NB4 (cell line): ENCODE measurements around the gene DLX4.

Experiments used
- DNase-seq: peaks from one replicate; pipeline ENCODE4 v3.0.0; 2010; ENCODE audit warnings: low read depth
- H3K4me3 ChIP-seq: one replicate; pipeline ENCODE4 v1.5.1; 2011; ENCODE audit warnings: mild to moderate bottlenecking, low read depth, low read length, moderate library complexity
- MAX ChIP-seq: IDR thresholded peaks from 2 replicates; pipeline ENCODE4 v1.6.1; 2011; ENCODE audit warnings: low read depth, low read length
- MYC ChIP-seq: IDR thresholded peaks from 2 replicates; pipeline ENCODE4 v1.6.1; 2011; ENCODE audit warnings: low read depth, low read length
- POLR2A ChIP-seq: IDR thresholded peaks from 2 replicates; pipeline ENCODE4 v1.6.1; 2011; ENCODE audit warnings: mild to moderate bottlenecking; ENCODE audit not compliant: insufficient read length; ENCODE audit errors: extremely low read depth
- TF ChIP-seq, protein P1 (sequence below): IDR thresholded peaks from one replicate; pipeline ENCODE4 v1.5.1; 2012; ENCODE audit warnings: low read depth, low read length

Gene DLX4

DNA sequence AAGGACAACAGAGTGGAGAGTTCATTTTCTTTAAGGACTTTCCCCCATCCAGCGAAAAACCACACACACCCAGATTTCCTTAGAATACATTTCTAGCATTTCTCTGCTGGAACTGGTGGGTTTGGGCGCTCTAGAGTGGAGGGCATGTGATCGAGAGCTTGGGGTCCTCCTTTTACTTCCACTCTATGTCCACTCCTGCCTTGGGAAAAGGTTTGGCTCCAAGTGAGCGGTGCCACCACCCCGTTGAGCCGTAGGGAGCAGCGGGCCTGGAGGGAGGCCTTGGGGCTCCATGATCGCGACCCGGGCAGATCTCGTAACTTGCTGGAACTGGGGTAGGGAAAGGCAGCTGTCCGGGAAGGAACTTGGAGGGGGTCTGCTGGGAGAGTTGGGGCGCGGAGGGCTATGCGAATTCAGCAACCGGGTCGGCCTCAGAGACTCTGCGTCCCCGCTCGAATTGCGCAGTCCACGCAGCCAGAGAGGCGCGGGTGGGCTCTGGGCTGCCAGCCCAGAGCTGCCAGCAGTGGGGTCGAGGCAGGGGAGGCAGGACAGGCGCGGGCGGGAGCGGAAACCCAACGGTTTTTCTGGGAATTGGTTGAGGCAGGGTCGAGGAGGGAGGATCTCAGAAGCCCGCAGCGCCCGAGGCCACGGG lies 2.3 kb downstream of the DLX4 start:
- no peak overlapping the region for H3K4me3 ChIP-seq
- TF ChIP-seq MAX (no peak), POLR2A (no peak), MYC (no peak)
- TF ChIP-seq, protein P1, sequence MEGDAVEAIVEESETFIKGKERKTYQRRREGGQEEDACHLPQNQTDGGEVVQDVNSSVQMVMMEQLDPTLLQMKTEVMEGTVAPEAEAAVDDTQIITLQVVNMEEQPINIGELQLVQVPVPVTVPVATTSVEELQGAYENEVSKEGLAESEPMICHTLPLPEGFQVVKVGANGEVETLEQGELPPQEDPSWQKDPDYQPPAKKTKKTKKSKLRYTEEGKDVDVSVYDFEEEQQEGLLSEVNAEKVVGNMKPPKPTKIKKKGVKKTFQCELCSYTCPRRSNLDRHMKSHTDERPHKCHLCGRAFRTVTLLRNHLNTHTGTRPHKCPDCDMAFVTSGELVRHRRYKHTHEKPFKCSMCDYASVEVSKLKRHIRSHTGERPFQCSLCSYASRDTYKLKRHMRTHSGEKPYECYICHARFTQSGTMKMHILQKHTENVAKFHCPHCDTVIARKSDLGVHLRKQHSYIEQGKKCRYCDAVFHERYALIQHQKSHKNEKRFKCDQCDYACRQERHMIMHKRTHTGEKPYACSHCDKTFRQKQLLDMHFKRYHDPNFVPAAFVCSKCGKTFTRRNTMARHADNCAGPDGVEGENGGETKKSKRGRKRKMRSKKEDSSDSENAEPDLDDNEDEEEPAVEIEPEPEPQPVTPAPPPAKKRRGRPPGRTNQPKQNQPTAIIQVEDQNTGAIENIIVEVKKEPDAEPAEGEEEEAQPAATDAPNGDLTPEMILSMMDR: no peak
- no peak for DNase-seq

DNA sequence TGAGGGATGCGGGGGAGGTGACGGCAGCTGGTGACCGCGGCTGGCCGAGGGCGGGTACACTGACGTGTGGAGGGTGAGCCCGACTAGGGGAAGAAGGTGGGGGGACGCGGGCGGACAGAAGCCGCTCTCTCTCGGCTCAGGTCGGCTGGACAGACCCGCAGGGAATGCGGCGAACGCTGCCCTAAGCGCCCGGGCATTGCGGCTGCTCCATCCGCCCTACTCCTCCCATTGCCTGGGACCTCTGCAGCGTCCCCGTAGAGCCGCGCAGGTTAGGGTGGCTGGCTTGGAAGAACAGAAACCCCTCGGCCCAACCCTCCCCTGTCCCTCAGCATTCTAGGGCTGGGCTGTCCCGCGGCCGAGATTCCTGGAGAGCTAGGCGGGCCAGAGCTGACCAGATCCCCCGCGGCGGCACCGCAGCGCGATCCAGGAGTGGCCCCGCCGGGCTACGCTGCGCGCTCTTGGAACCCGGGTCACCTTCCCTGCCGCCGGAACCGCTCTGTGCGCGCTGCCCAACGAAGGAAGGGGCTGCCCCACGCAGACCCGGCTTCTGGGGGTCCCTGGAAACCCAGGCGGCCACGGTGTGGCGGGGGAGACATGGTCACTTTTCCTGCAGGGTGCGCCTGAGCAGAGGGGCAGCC lies 3.0 kb downstream of the DLX4 start:
- H3K4me3 ChIP-seq: peak overlapping the region; percentile 16
- DNase-seq: peak; percentile 86
- no peak for TF ChIP-seq MAX
- no peak for TF ChIP-seq POLR2A
- TF ChIP-seq, protein P1: no peak
- TF ChIP-seq MYC: no peak

DNA sequence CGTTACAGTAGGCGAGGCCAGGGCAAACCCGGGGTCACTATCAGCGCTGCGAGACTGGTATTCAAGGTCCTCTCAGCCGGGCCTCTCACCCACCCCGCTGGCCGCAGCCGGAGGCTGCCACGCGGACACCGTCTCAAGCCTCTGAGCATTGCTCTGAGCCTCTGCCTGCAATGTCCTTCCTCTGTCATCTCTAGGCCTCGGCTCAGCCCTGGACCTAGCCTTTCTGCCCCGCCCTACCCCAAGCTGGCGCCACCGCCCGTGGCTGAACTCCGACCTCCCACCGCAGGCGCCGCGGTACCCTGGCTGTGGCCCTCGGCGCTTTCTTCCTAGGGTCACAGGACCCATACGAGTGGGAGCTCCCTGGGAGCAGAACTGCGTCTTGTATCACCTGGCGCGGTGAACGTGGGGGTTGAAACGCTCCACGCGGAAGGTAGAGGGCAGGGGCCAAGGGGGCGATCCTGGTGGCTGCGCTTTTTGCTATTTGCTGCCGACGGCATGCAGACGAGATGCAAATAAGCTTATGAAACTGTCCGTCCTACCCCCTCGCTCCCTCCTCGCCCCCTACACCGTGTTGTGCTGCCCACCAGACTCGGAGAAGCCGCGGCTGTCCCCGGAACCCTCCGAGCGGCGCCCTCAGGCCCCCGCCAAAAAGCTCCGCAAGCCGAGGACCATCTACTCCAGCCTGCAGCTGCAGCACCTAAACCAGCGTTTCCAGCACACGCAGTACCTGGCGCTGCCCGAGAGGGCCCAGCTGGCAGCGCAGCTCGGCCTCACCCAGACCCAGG lies 3.7 kb downstream of the DLX4 start:
- DNase-seq: no peak
- no peak overlapping the region for H3K4me3 ChIP-seq
- TF ChIP-seq MYC: no peak

- TF ChIP-seq POLR2A: no peak
- no peak for TF ChIP-seq MYC
- no peak for DNase-seq
- no peak overlapping the region for H3K4me3 ChIP-seq
Measured at GRCh38 chr17:49973271-49973615, 4.3 kb downstream of the DLX4 start.

DNA sequence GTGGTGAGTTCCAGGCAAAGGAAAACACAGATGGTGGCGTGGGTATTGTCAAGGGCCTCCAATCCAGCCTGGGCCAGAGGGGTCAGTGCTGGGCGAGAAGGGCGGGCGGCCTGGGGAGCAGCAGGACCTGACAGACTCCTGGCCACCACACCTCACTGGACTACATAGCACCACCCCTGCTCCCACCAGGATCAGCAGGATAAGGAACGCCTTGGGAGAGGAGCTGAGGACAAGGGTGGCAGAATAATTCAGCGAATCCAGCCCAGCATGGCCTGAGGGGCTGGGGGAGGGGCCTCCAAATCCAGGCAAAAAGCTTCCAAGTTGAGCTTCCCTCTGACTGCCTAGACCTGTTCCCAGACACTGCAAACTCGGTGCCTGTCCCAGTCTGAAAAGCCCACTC lies 6.5 kb downstream of the DLX4 start:
- TF ChIP-seq, protein P1: no peak
- TF ChIP-seq MAX (no peak), MYC (no peak), POLR2A (no peak)
- H3K4me3 ChIP-seq: no peak overlapping the region
- DNase-seq: no peak

DNA sequence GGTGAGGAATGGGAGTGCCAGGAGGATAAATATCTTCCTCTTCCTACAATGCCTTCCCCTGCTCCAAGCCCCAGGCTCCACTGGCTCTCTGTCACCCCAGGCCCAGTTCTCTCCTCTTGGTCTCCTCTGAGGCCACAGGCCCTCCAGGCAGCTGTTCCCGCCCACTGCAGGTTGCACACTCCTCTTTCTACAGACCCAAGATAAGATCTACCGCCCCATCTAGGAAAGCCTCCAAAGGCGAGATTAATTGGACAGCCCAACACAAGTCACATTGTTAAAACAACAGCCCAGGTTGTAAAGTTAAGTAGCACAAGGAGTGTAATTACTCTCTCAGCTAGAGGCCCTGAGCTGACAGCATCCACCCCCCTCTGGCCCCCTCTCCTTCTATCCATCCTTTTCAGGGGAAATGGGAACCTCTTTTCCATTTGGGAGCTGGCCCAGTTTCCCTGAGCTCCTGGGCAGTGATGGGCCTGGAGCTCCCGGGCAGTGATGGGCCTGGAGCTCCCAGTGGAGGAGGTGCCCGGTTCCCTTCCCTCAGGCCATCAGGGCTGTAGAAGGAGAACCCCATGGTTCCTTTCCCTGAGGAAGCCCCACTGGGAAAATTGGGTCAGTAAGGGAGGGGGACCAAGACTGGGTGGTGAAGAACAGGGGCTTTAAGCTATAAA lies 7.3 kb downstream of the DLX4 start:
- peak; percentile 74 for DNase-seq
- no peak overlapping the region for H3K4me3 ChIP-seq
- TF ChIP-seq MAX: no peak; the same call in 1 of the 2 replicates
- TF ChIP-seq MYC: no peak
- no peak for TF ChIP-seq POLR2A
- TF ChIP-seq, protein P1: no peak
